CD4-positive, alpha-beta T cell treated with Interleukin-1 beta for 1 hour (primary cell): Measurements from ENCODE around the gene NAGLU.
"Not testable (repeated sequence)": the region's sequence is repeated elsewhere in the genome, so short reads cannot be mapped to it uniquely, and the experiment has no call there.

Experiments
- DNase-seq, 2 donors: peaks; one replicate each; pipeline ENCODE4 v3.0.0-alpha.2; 2020 to 2022

The NAGLU gene

DNA sequence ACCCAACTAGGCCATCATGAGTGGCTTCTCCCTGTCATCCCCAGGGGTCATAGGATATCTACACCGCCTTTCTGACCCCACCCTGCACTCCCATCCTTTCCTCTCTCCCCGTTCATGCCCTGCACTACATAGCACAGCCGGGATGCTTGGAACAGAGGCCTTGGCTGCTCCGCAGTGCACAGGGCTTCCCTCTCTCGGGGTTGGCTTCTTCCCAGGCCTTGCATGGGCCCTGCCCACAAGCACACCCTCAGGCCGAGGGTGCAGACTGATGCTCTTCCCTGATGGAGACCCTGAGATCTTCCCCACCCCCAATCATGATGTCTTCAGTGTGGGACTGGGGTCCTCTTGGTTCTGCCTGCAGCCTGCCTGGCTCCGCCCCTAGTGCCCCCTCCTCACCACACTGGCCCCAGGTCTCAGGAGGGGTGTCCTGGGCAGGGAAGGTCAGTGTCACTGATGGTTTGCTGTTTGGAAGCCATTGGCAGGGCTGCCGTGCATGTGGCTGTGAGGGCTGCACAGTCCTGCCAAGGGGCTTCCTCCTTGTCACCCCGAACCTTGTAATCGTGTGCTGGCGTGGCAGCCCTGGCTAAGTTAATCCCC lies 14.3 kb upstream of the NAGLU start:
- DNase-seq = no peak

DNA sequence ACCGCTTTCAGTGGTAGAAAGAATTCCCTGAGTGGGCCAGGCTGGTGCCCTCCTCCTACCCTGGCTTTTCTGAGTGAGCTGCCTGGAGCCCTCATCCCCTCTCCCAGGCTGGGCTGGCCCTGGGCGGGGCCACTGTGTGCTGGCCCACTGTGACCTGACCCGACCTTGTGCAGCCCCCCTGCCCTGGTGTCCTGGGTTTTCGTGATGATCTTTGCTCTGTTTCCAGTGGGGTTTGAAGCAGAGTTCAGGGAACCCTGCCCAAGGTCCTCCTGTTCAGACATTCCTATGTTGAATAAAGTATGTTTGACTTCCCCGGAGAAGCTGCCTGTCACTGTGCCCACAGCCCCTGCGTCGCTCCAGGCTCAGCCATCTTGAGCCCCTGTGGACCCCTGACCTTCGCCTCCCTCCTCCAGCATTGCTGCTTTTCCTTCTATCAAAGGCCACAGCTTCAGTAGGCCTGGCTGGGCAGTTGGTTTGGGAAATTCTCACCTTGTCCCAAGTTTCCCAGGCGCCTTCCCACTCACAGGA lies 13.7 kb upstream of the NAGLU start:
- no peak for DNase-seq

GRCh38 chr17:42522798-42523278 lies 13.2 kb upstream of the NAGLU start:
- no peak for DNase-seq

DNA sequence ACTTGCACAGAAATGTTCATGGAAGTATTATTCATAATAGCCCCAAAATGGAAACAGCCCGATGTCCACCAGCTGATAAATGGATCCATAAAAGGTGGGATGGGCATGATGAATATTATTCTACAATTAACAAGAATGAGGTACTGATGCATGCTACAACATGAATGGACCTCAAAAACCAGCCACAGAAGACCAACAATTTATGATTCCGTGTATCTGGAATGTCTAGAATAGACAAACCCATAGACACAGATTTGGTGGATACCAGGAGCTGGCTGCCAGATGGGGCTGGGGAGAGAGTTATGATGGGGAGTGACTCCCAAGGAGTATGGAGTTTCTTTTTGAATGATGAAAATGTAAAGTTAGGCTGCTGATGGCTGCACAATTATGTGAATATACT lies 10.8 kb upstream of the NAGLU start:
- no peak for DNase-seq

GRCh38 chr17:42526031-42526444 lies 10.0 kb upstream of the NAGLU start:
- no peak for DNase-seq

DNA sequence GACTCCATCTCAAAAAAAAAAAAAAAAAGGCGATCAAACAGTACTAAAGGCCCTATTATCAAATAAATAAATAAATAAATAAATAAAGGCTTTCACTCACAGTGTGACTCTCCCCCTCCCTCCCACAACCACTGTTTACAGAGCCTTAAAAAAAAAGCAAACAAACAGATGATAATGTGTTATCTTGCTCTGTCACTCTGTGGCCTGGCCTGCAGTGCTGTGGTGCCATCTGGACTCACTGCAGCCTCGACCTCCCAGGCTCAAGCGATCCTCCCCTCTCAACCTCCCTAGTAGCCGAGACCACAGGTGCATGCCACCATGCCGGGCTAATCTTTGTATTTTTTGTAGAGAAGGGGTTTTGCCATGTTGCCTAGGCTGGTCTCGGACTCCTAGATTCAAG lies 8.1 kb upstream of the NAGLU start:
- no peak for DNase-seq

DNA sequence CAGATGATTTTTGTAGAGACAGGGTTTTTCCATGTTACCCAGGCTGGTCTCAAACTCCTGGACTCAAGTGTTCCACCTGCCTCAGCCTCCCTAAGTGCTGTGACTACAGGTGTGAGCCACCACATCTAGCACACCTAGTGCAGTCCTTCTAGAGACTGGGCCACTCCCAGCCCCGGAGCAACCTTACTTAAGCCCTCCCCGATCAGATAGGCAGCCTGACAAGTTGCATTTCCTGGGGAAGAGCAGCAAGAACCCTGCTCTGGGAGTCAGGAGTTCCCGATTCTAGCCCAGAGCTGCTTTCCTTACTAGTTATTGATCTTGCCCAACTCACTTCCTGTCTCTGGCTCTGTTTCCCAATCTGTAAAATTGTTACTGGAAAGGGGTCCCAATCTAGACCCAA lies 7.0 kb upstream of the NAGLU start:
- no peak for DNase-seq

GRCh38 chr17:42530952-42531454 lies 5.0 kb upstream of the NAGLU start:
- no peak for DNase-seq

DNA sequence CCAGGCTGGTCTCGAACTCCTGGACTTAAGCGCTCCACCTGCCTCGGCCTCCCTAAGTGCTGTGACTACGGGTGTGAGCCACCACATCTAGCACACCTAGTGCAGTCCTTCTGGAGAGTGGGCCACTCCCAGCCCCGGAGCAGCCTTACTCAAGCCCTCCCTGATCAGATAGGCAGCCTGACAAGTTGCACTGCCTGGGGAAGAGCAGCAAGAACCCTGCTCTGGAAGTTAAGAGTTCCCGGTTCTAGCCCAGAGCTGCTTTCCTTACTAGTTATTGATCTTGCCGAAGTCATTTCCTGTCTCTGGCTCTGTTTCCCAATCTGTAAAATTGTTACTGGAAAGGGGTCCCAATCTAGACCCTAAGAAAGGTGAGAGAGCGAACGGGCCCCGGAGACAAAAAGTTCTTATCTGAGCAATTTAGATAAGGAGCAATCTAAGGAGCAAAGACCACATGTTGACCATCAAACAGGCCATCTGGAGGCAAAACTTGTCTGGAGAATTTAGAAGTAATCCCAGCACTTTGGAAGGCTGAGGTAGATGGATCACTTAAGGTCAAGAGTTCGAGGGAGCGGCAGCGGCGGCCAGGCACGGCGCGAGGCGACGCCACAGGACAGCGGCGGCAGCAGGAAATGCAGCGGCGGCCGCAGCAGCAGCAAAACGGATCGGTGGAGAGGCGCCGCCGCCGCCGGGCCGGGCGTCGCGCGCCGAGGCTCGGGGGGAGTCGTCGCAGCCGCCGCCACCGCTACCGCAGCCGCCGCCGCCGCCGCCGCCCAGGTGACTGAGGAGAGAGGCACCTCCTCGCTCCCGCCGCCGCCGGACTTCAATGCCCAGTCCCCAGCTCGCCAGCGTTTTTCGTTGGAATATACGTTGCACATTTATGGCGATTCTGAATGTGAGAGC lies 4.3 kb upstream of the NAGLU start:
- peak; percentile 57 to 60 for DNase-seq

DNA sequence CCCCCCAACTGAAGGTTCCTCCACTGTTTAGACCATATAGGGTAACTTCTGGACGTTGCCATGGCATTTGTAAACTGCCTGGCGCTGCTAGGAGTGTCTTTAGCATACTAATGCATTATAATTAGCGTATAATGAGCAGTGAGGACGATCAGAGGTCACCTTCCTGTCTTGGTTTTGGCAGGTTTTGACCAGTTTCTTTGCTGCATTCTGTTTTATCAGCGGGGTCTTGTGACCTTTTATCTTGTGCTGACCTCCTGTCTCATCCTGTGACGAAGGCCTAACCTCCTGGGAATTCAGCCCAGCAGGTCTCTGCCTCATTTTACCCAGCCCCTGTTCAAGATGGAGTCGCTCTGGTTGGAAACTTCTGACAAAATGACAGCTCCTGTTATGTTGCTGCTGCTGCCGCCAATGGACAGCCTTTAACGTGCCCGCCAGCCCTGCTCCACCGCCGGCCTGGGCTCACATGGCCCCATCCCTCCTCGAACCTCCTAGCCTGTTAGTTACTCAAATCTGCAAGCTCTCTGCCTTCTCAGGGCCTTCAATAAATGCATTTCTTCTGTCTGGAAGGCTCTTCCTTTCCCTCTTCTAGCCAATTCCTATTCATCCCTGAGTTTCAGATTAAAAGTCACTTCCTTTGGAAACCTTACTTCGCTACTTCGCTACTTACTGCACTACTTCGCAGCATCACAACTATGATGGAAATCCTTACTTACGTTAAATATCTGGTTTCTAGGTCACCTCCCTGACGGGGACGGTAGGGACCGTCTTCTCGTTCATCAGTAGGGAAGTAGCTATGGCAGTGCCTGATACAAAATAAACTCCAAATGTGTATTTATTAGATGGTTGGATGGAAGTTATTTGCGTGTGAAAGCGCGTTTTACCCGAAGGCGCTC lies 640 bp upstream of the NAGLU start:
- DNase-seq = no peak

GRCh38 chr17:42536372-42537155 lies 523 bp downstream of the NAGLU start:
- peak; percentile 67 to 68 for DNase-seq

GRCh38 chr17:42537156-42537805 lies 1.2 kb downstream of the NAGLU start:
- no peak for DNase-seq

- DNase-seq = no peak
These were observed 1.9 kb downstream of the NAGLU start for GRCh38 chr17:42537826-42538451.

- no peak for DNase-seq
These were observed 2.4 kb downstream of the NAGLU start for GRCh38 chr17:42538482-42538881.

- DNase-seq = not testable (repeated sequence)
These were observed 4.5 kb downstream of the NAGLU start for GRCh38 chr17:42540558-42540957.

- no peak for DNase-seq
These were observed 5.2 kb downstream of the NAGLU start for GRCh38 chr17:42541041-42541833.

DNA sequence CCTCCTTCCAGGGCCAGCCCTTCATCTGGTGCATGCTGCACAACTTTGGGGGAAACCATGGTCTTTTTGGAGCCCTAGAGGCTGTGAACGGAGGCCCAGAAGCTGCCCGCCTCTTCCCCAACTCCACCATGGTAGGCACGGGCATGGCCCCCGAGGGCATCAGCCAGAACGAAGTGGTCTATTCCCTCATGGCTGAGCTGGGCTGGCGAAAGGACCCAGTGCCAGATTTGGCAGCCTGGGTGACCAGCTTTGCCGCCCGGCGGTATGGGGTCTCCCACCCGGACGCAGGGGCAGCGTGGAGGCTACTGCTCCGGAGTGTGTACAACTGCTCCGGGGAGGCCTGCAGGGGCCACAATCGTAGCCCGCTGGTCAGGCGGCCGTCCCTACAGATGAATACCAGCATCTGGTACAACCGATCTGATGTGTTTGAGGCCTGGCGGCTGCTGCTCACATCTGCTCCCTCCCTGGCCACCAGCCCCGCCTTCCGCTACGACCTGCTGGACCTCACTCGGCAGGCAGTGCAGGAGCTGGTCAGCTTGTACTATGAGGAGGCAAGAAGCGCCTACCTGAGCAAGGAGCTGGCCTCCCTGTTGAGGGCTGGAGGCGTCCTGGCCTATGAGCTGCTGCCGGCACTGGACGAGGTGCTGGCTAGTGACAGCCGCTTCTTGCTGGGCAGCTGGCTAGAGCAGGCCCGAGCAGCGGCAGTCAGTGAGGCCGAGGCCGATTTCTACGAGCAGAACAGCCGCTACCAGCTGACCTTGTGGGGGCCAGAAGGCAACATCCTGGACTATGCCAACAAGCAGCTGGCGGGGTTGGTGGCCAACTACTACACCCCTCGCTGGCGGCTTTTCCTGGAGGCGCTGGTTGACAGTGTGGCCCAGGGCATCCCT lies 7.4 kb downstream of the NAGLU start:
- DNase-seq = no peak

- no peak for DNase-seq
These were observed 8.8 kb downstream of the NAGLU start for GRCh38 chr17:42544874-42545283.
